Vagina (tissue), 2 donors: ENCODE data around the gene SRGAP3.

Source experiments
- CTCF ChIP-seq, 3 experiments: fragments of 450-650 bp in 2 of 3; fragments of 200-600 bp in 1 of 3; sonication (generic) in 1 of 3; IDR thresholded peaks; one replicate each; pipeline ENCODE4 v1.5.1; 2017 to 2019; ENCODE audit warnings: antibody characterized with exemption in 3 of 3, mild to moderate bottlenecking in 2 of 3, moderate library complexity in 2 of 3
- POLR2A ChIP-seq, 2 donors: fragments of 450-650 bp; IDR thresholded peaks; one replicate each; pipeline ENCODE4 v1.6.1; 2017; ENCODE audit warnings: antibody characterized with exemption in 2 of 2, mild to moderate bottlenecking in 2 of 2, moderate library complexity in 2 of 2
- POLR2AphosphoS5 ChIP-seq, 2 donors: sonication (generic); formaldehyde crosslinking; IDR thresholded peaks; one replicate each; pipeline ENCODE4 v1.9.0; 2017; ENCODE audit warnings: antibody characterized with exemption in 2 of 2, mild to moderate bottlenecking in 2 of 2, low read depth in 1 of 2; ENCODE audit not compliant: insufficient read depth in 1 of 2

GRCh38 chr3:8986741-8987140 lies 262.7 kb downstream of the SRGAP3 start:
- no peak for TF ChIP-seq CTCF (IDR thresholded peaks at IDR 0.05)
- no peak for TF ChIP-seq POLR2AphosphoS5 (IDR thresholded peaks at IDR 0.05; ENCODE audit: insufficient read depth in 1 of 2, low read depth in 1 of 2)
- TF ChIP-seq POLR2A (IDR thresholded peaks at IDR 0.05), result no peak
